Gastroesophageal sphincter (tissue), 3 donors: ENCODE measurements around the gene ZNF580.

Experiments used
- EP300 ChIP-seq: sonication (generic); formaldehyde crosslinking; IDR thresholded peaks from one replicate; pipeline ENCODE4 v1.6.1; 2017; ENCODE audit warnings: antibody characterized with exemption, mild to moderate bottlenecking
- POLR2A ChIP-seq, 2 donors: fragments of 450-650 bp; IDR thresholded peaks; one replicate each; pipeline ENCODE4 v1.6.1; 2017; ENCODE audit warnings: antibody characterized with exemption in 2 of 2, mild to moderate bottlenecking in 2 of 2, moderate library complexity in 1 of 2
- TF ChIP-seq, protein P1 (sequence below), 4 experiments: fragments of 200-600 bp in 2 of 4; fragments of 450-650 bp in 2 of 4; sonication (generic) in 1 of 4; IDR thresholded peaks; one replicate each; pipeline ENCODE4 v1.5.1; 2017 to 2019; ENCODE audit warnings: antibody characterized with exemption in 4 of 4, mild to moderate bottlenecking in 2 of 4, moderate library complexity in 2 of 4

DNA sequence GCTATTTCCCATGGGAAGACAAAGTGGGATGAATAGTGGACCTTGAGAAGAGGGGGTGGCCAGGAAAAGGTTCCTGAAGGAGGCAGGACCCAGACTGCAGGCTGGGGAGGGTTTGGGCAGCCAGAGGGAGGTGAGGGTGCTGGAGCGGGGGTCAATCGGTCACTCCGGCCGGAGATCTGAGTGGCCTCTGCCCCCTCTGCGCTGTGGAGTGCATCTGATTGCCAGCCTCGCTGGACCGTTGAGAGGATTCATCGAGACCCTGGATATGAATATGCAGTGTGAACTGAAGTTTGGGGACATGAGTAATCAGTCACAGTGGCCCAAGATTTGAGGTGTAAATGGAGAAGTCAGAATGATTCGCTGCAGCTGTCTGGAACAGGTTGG lies 5.5 kb upstream of the ZNF580 start:
- TF ChIP-seq, protein P1, sequence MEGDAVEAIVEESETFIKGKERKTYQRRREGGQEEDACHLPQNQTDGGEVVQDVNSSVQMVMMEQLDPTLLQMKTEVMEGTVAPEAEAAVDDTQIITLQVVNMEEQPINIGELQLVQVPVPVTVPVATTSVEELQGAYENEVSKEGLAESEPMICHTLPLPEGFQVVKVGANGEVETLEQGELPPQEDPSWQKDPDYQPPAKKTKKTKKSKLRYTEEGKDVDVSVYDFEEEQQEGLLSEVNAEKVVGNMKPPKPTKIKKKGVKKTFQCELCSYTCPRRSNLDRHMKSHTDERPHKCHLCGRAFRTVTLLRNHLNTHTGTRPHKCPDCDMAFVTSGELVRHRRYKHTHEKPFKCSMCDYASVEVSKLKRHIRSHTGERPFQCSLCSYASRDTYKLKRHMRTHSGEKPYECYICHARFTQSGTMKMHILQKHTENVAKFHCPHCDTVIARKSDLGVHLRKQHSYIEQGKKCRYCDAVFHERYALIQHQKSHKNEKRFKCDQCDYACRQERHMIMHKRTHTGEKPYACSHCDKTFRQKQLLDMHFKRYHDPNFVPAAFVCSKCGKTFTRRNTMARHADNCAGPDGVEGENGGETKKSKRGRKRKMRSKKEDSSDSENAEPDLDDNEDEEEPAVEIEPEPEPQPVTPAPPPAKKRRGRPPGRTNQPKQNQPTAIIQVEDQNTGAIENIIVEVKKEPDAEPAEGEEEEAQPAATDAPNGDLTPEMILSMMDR (IDR thresholded peaks at IDR 0.05) = no peak
- TF ChIP-seq POLR2A (IDR thresholded peaks at IDR 0.05) = no peak
- no peak for TF ChIP-seq EP300
